Subcutaneous abdominal adipose tissue (tissue), 5 donors: ENCODE measurements around the gene PDCD2L.

ENCODE experiments used
- H3K27ac ChIP-seq: one replicate; pipeline ENCODE4 v1.7.0; 2013; ENCODE audit warnings: low read depth, mild to moderate bottlenecking, inconsistent platforms, low read length, moderate library complexity
- H3K27me3 ChIP-seq, 5 donors: one replicate each; pipeline ENCODE4 v1.7.0; 2013; ENCODE audit warnings: low read length in 5 of 5, inconsistent platforms in 1 of 5; ENCODE audit not compliant: control insufficient read depth in 5 of 5, insufficient read depth in 4 of 5
- H3K36me3 ChIP-seq, 5 donors: one replicate each; pipeline ENCODE4 v1.7.0; 2013; ENCODE audit warnings: low read length in 5 of 5; ENCODE audit not compliant: control insufficient read depth in 5 of 5, insufficient read depth in 5 of 5
- H3K4me1 ChIP-seq, 5 donors: one replicate each; pipeline ENCODE4 v1.7.0; 2013; ENCODE audit warnings: low read length in 5 of 5, mild to moderate bottlenecking in 3 of 5, moderate library complexity in 1 of 5; ENCODE audit not compliant: control insufficient read depth in 5 of 5, insufficient read depth in 5 of 5
- H3K4me3 ChIP-seq, 5 donors: one replicate each; pipeline ENCODE4 v1.7.0; 2013; ENCODE audit warnings: low read length in 5 of 5, low read depth in 1 of 5
- H3K9ac ChIP-seq, 5 donors: one replicate each; pipeline ENCODE4 v1.7.0; 2013; ENCODE audit warnings: low read length in 5 of 5, mild to moderate bottlenecking in 4 of 5, moderate library complexity in 3 of 5
- H3K9me3 ChIP-seq, 5 donors: one replicate each; pipeline ENCODE4 v1.7.0; 2013; ENCODE audit warnings: low read length in 5 of 5; ENCODE audit not compliant: control insufficient read depth in 5 of 5
- donor health status: healthy.
- donor health status: healthy.
- donor health status: healthy.
- donor health status: healthy.
- donor health status: healthy.

The PDCD2L gene

DNA sequence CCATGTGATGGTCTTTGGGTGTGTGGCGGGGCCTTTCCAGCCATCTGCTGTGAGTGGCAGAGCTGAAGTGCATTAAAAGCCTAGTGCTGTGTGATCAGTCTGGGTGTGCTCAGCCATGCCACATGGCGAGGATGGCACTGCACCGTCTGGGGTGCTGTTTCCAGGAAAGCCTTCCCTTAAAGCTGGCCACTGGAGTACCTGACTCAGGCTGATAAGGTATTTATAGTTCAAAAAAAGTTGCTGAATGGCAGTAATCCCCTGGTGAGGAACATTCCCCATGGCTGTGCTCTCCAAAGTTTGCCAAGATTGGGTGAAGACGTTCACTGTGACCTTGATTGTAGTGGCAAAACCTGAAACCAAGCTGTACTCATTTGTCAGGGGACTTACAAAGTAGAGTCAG lies 33.2 kb upstream of the PDCD2L start:
- H3K36me3 ChIP-seq = peaks cover 2 to 67% (median 51%) of the 10 kb centered on the region in 5 donors
- peaks cover 13 to 61% (median 37%) of the 10 kb centered on the region in 5 donors for H3K4me1 ChIP-seq
- no peaks in the 10 kb centered on the region for H3K27me3 ChIP-seq

DNA sequence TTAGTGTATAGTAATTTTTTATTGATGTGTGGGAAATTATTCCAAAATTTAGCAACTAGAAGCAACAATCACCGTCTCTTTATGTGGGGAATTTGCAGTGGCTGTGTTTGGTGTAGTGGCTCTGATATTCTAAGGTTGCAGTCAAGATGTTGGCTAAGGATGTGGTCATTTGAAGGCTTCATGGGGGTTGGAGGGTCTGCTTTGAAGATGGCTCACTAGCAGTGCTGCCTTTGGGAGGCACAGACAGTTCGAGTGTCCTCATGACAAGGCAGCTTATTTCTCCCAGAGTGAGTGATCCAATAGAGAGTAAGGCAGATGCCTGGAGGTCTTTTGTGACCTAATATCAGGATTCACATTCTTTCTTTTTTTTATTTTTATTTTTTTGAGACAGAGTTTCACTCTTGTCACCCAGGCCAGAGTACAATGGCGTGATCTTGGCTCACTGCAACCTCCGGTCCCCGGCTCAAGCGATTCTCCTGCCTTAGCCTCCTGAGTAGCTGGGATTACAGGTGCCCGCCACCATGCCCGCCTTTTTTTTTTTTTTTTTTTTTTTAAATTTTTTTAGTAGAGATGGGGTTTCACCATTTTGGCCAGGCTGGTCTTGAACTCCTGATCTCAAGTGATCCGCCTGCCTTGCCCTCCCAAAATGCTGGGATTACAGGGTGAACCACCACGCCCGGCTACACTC lies 30.5 kb upstream of the PDCD2L start:
- Histone ChIP-seq H3K36me3 (peaks cover 2 to 74% (median 55%) of the 10 kb centered on the region in 5 donors), H3K9me3 (no peaks in the 10 kb centered on the region), H3K4me1 (peaks cover 5 to 37% (median 14%) of the 10 kb centered on the region in 5 donors), H3K4me3 (no peak overlapping the region), H3K9ac (no peak overlapping the region), H3K27me3 (no peaks in the 10 kb centered on the region), H3K27ac (no peak overlapping the region)

More for the DNA sequence above, 33.2 kb upstream of the PDCD2L start:
- no peak overlapping the region for H3K9ac ChIP-seq
- no peak overlapping the region for H3K27ac ChIP-seq
- H3K4me3 ChIP-seq = no peak overlapping the region
- no peaks in the 10 kb centered on the region for H3K9me3 ChIP-seq

DNA sequence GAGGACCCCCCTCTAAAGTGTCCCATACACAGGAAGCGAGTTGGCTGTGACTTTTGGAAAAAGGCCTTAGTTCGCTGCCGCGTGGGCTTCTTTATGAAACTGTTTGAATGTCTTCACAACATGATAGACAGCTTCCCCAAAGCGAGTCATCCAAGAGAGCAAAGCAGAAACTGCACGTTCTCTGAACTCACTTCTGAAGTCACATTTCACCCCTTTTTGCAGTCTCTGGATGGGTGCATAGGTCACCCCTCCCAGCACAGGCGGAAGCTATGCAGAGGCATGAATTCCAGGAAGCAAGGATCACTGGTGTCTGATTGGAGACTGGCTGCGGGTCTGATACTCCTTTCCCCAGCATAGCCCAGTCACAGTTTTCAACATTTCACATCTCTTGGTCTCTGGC lies 28.6 kb upstream of the PDCD2L start:
- peaks cover 5 to 22% (median 14%) of the 10 kb centered on the region in 5 donors for H3K4me1 ChIP-seq
- no peaks in the 10 kb centered on the region for H3K9me3 ChIP-seq
- peaks cover 2 to 76% (median 59%) of the 10 kb centered on the region in 5 donors for H3K36me3 ChIP-seq
- H3K27ac ChIP-seq = peak overlapping the region; percentile 65
- no peak overlapping the region for H3K4me3 ChIP-seq
- H3K9ac ChIP-seq = peak overlapping the region in 2 of 5 donors; percentile 4 to 47
- H3K27me3 ChIP-seq = no peaks in the 10 kb centered on the region

DNA sequence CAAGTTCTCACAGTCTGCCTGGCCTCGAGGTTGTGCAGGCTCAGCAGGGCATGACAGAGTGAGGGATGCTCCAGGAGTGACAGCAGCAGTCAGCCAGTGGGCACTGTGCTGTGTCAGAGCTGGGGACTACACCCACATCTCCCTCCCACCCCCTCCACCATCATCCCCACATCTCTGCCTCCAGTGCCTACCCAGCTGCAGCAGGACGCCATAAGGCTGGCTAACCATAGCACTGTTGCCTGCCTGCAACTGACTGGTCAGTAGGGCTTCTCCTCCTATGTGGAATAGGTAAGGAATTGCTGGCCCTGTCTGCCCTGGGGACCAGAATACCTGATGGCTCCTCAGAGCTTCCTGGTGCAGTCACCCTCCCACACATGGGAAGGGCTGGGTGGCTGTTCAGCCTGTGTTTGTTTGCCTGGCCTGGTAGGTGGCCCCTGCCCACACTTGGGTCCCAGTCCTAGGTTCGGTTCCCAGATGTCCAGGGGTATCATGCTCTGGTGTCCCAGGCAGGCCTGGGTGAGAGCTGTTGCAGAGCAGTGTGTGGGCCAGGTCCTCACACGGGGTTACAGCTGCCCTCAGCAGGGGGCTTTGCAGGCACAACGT lies 23.5 kb upstream of the PDCD2L start:
- no peaks in the 10 kb centered on the region for H3K27me3 ChIP-seq
- H3K9ac ChIP-seq = no peak overlapping the region
- no peaks in the 10 kb centered on the region for H3K9me3 ChIP-seq
- peaks cover 0 to 90% (median 82%) of the 10 kb centered on the region in 5 donors for H3K36me3 ChIP-seq
- no peak overlapping the region for H3K27ac ChIP-seq
- peaks cover 3 to 7% (median 4%) of the 10 kb centered on the region in 5 donors for H3K4me1 ChIP-seq
- no peak overlapping the region for H3K4me3 ChIP-seq

DNA sequence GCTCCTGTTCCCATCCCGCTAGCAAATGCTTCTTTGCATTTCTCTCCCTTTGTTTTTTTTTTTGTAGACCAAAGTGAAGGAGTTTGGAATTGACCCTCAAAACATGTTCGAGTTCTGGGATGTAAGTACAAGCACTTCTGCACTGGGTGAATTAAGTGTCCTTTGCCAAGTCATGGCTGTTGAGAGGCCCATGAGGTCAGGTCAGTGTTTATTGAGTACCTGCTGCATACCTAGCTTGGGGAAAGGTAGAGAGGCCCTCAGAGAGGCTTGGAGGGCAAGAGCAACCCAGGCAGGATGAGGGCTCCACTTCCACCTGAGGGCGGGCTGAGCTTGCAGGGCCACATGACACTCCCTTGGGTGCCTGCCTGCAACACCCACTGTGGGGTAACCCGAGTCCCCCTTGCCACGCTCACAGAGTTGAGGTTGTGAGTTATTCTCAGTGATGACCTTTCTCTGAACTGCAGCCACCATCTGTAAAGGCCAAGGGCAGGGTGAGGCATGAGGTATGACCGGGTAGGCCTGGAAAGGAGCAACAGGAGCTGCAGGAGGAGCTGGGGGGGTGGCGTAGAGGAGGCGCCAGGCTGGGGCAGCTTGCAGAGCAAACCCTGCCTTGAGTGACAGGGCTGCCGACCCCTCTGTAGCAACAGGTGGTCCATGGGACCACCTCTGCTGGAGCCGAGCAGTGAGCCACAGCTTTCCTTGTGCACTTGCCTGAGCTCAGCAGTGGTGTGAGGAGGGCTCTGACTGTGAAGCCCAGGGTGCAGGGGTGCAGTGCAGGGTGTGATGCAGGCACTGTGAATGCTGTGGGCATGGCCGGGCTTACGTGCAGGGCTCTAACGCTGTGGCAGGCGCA lies 22.6 kb upstream of the PDCD2L start:
- no peaks in the 10 kb centered on the region for H3K4me1 ChIP-seq
- H3K27ac ChIP-seq = no peak overlapping the region
- H3K27me3 ChIP-seq = no peaks in the 10 kb centered on the region
- H3K9ac ChIP-seq = no peak overlapping the region
- no peak overlapping the region for H3K4me3 ChIP-seq
- no peaks in the 10 kb centered on the region for H3K9me3 ChIP-seq
- H3K36me3 ChIP-seq = peaks cover 0 to 90% (median 87%) of the 10 kb centered on the region in 5 donors

DNA sequence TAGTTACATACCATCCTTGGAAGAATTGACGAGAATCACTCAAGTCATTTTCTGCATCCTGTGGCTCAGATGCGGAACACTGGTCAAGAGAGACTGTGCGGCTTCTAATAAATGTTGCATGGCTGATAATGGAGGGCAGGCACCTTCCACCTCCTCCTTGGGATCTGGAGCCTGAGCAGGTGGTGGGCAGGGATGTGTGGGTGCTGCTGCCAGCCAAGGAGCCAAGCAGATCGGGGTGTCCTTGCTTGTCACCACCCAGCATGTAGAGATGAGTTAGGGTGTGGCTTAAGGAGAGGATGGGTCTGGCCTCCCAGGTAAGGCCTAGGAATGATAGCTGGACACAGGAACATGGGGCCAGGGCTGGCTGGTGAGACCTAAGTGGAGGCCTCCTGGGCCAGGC lies 21.7 kb upstream of the PDCD2L start:
- Histone ChIP-seq H3K36me3 (peaks cover 0 to 95% (median 93%) of the 10 kb centered on the region in 5 donors), H3K9ac (peak overlapping the region in 1 of 5 donors; percentile 35), H3K9me3 (no peaks in the 10 kb centered on the region), H3K27me3 (no peaks in the 10 kb centered on the region), H3K4me1 (no peaks in the 10 kb centered on the region), H3K27ac (no peak overlapping the region), H3K4me3 (no peak overlapping the region)

DNA sequence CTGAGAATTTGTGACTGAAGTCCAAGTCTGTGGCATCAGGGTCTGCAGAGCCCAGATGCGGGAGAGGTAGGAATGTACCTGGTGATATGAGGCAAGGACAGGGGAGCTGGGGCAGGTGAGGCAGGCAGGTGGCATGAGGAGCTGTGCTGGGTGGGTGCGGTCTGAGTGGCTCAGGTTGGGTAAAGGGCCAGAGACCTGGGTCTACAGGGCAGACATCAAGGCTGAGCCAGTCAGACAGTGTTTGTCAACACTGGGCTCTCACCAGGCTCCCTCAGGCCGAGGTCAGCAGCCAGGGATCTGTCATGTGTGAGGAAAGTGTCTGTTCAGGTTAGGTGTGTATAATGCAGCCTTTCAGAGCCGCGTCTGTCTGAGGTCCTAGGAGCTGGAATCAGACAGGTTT lies 20.6 kb upstream of the PDCD2L start:
- Histone ChIP-seq H3K36me3 (peaks cover 0 to 96% (median 93%) of the 10 kb centered on the region in 5 donors), H3K9ac (no peak overlapping the region), H3K27ac (no peak overlapping the region)

DNA sequence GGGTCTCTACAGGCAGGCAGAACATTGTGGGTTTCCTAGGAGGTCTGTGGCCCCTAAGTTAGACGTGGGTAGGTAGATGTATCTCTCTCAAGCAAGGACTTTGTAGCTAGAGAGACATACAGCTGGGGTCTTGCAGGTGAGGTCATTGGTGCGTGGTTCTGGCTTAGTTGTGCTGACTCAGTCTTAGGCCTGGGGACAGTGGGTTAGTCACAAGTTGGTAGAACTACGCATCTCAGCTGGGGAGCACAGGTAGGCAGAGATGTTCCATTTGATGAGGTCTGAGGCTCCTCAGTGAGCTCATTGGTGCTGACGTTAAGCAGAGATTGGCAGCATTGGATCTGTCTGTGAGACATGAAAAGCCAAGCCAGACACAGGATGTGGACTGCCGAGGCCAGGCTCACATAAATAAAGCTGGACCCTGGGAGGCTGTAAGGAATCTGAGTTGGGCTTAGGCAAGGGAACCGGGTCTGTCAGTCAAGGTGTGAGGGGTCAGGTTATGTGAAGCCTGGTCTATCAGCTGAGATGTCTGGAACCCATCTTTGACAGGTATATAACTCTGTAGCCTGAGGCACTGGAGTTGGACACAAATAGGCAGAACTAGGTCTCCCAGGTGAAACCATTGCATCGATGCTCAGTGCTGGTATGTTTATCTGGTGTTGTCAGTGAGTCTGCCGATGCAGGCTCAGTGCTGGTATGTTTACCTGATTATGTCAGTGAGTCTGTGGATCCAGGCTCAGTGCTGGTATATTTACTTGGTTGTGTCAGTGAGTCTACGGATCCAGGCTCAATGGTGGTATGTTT lies 17.4 kb upstream of the PDCD2L start:
- Histone ChIP-seq H3K9me3 (no peaks in the 10 kb centered on the region), H3K4me3 (no peak overlapping the region), H3K4me1 (no peaks in the 10 kb centered on the region), H3K27ac (no peak overlapping the region), H3K36me3 (peaks cover 0 to 96% (median 94%) of the 10 kb centered on the region in 5 donors), H3K27me3 (no peaks in the 10 kb centered on the region), H3K9ac (peak overlapping the region in 1 of 5 donors; percentile 10)

More for the DNA sequence above, 20.6 kb upstream of the PDCD2L start:
- no peaks in the 10 kb centered on the region for H3K9me3 ChIP-seq
- H3K4me1 ChIP-seq = no peaks in the 10 kb centered on the region
- H3K27me3 ChIP-seq = no peaks in the 10 kb centered on the region
- no peak overlapping the region for H3K4me3 ChIP-seq

DNA sequence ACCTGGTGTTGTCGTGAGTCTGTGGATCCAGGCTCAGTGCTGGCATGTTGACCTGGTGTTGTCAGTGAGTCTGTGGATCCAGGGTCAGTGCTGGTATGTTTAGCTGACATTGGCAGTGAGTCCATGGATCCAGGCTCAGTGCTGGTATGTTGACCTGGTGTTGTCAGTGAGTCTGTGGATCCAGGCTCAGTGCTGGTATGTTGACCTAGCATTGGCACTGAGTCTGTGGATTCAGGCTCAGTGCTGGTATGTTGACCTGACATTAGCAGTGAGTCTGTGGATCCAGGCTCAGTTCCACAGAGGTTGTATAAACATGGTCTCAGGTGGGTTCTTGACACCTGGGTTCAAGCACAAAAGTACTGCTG lies 16.8 kb upstream of the PDCD2L start:
- Histone ChIP-seq H3K4me3 (no peak overlapping the region), H3K9ac (no peak overlapping the region), H3K36me3 (peaks cover 3 to 96% (median 94%) of the 10 kb centered on the region in 5 donors), H3K4me1 (no peaks in the 10 kb centered on the region), H3K27me3 (no peaks in the 10 kb centered on the region), H3K9me3 (no peaks in the 10 kb centered on the region), H3K27ac (no peak overlapping the region)
